GM13976 (cell line): ENCODE measurements around the gene PPP2R5A.

Experiments
- DNase-seq: peaks from one replicate; pipeline ENCODE4 v3.0.0; 2012; ENCODE audit warnings: low spot score
- in situ Hi-C: fragments of 300-500 bp; cut with MboI; formaldehyde crosslinking; loops from one replicate; pipeline ENCODE4 v1.12.0; 2022; ENCODE audit warnings: low sequenced_read_pairs, mixed read lengths, inconsistent platforms; ENCODE audit not compliant: unreplicated experiment
- TF ChIP-seq, protein P1 (sequence below): IDR thresholded peaks from 2 replicates; pipeline ENCODE4 v1.5.1; 2012; ENCODE audit warnings: borderline replicate concordance, mild to moderate bottlenecking; ENCODE audit not compliant: insufficient read depth; ENCODE audit errors: extremely low read depth, missing control alignments, control extremely low read depth

PPP2R5A gene

DNA sequence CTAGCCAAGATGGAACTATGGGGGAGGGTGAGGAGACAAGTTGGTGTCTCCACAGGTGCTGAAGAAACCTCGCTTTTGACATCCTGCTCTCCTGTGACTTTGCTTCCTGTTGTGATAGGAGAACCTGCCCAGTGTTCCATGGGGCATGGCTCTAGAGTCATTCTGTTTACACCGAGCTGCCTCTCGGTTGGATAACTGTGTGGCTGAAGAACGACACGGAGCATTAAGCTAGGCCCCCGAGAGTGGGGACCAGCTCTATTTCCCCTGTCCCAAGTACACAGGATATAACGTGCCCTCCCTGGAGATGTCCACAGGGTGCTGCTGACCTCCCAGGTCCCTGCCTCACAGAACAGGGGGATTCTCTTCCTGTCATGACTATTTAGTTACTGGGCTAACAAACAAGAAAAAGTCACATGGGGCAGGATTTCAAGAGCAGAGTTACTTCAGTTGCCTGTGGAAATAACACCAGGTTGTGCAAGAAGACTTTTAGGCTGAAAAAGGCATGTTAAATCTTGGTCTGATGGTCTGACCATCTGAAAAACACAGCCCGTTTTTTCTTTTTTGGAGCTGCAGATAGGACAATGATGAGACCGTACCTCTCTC is 29.4 kb upstream of the PPP2R5A start:
- in situ Hi-C loops: no loop called here
- no peak for DNase-seq

GRCh38 chr1:212256369-212256768 is 28.8 kb upstream of the PPP2R5A start:
- TF ChIP-seq, protein P1, sequence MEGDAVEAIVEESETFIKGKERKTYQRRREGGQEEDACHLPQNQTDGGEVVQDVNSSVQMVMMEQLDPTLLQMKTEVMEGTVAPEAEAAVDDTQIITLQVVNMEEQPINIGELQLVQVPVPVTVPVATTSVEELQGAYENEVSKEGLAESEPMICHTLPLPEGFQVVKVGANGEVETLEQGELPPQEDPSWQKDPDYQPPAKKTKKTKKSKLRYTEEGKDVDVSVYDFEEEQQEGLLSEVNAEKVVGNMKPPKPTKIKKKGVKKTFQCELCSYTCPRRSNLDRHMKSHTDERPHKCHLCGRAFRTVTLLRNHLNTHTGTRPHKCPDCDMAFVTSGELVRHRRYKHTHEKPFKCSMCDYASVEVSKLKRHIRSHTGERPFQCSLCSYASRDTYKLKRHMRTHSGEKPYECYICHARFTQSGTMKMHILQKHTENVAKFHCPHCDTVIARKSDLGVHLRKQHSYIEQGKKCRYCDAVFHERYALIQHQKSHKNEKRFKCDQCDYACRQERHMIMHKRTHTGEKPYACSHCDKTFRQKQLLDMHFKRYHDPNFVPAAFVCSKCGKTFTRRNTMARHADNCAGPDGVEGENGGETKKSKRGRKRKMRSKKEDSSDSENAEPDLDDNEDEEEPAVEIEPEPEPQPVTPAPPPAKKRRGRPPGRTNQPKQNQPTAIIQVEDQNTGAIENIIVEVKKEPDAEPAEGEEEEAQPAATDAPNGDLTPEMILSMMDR: no peak
- in situ Hi-C loops: no loop called here
- peak; percentile 27 for DNase-seq

More for the DNA sequence above, 29.4 kb upstream of the PPP2R5A start:
- TF ChIP-seq, protein P1: no peak

- no peak for DNase-seq
- TF ChIP-seq, protein P1: no peak
- in situ Hi-C loops: no loop called here
Observed at GRCh38 chr1:212257157-212257556, 28.1 kb upstream of the PPP2R5A start.

DNA sequence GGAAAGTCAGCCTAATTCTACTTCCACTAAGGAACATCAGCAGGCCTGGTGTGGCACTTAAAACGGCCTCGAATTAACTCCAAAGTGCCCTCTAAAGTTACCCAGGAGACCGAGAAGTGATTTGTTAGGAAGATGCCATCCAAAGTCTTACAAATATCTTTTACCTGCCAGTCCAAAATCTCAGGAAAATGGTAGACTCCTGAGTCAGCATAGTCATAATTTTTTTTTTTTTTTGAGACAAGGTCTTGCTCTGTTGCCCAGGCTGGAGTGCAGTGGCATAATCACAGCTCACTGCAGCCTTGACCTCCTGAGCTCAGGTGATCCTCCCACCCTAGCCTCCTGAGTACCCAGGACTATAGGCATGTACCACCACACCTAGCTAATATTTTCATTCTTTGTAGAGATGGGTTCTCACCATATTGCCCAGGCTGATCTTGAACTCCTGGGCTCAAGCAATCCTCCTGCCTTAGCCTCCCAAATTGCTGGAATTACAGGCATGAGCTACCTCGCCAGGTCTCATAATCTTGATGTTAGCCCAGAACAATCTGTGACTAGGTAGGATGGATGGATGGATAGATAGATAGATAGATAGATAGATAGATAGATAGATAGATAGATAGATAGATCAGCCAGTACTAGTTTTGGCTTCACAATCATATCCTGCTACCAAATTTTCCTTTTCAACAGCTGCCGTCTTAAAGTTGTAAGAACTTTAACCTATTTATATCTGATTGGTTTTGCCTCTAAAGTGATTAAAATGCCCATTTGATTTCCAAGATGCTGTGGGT is 25.3 kb upstream of the PPP2R5A start:
- DNase-seq: no peak
- in situ Hi-C loops: no loop called here
- TF ChIP-seq, protein P1: no peak

GRCh38 chr1:212260557-212261355 is 24.5 kb upstream of the PPP2R5A start:
- TF ChIP-seq, protein P1: no peak
- in situ Hi-C loops: no loop called here
- DNase-seq: no peak

DNA sequence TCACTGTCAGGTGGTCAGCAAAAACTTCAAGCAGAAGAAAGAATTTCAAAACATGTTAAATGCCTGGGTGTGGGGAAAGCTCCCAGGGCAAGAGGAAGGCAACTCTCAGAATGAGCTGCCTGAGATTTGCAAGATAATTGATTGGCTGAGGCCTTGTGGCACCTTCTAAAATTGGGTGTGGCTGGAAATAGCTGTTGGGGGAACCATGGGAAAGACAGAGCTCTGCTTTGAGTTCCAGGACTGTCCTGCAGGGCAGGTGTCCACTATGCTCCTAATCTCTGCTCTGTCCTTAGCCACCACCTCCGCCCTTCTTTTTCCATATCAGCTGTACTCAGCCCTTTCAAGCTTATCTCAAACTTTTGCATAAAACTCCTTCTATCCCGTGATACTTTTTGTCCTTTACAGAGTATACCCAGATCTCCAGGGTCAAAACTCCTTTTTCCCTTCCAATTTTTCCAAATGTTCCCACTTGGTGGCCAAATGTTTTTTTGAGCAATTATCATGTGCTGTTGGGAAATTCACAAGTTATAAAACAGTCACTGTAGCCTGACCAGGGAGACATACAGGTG is 23.8 kb upstream of the PPP2R5A start:
- TF ChIP-seq, protein P1: no peak
- in situ Hi-C loops: no loop called here
- DNase-seq: no peak
